ENCODE results near the gene CLMN.

Gene CLMN

GRCh38 chr14:95268350-95268749 lies 51.4 kb downstream of the CLMN start:
- Histone ChIP-seq H3K4me1 (ENCODE audit: insufficient read depth, low read length, severe bottlenecking) (no peaks in the 10 kb centered on the region), H3K9me2 (ENCODE audit: low read depth, low read length) (no peaks in the 10 kb centered on the region), H3K27me3 (ENCODE audit: insufficient read depth, low read length) (no peaks in the 10 kb centered on the region), H3K27ac (ENCODE audit: low read depth, low read length, poor library complexity, severe bottlenecking) (no peak overlapping the region), H3K79me2 (ENCODE audit: insufficient read depth, low read length) (no peaks in the 10 kb centered on the region), H3K9me3 (ENCODE audit: low read length) (no peaks in the 10 kb centered on the region), H3K4me2 (ENCODE audit: low read length) (no peak overlapping the region), H3K9ac (ENCODE audit: low read length) (no peak overlapping the region), H3F3A (ENCODE audit: insufficient read depth, low read length) (no peaks in the 10 kb centered on the region), H4K20me1 (ENCODE audit: insufficient read depth, low read length) (no peaks in the 10 kb centered on the region), H2AFZ (ENCODE audit: low read length) (no peak overlapping the region), H3K36me3 (ENCODE audit: insufficient read depth, low read length) (no peaks in the 10 kb centered on the region), H3K4me3 (ENCODE audit: low read depth, low read length, poor library complexity, severe bottlenecking) (no peak overlapping the region)
- no peak for TF ChIP-seq CTCF (IDR thresholded peaks at IDR 0.05; ENCODE audit: low read length)
- no peak for TF ChIP-seq EZH2 (IDR thresholded peaks at IDR 0.05; ENCODE audit: borderline replicate concordance, low read length)

- H3F3A ChIP-seq (ENCODE audit: insufficient read depth, low read length), result no peaks in the 10 kb centered on the region
- H2AFZ ChIP-seq (ENCODE audit: low read length), result no peak overlapping the region
- no peaks in the 10 kb centered on the region for H3K4me1 ChIP-seq (ENCODE audit: insufficient read depth, low read length, severe bottlenecking)
- TF ChIP-seq CTCF (IDR thresholded peaks at IDR 0.05; ENCODE audit: low read length), result no peak
- TF ChIP-seq EZH2 (IDR thresholded peaks at IDR 0.05; ENCODE audit: borderline replicate concordance, low read length), result no peak
- no peaks in the 10 kb centered on the region for H3K27me3 ChIP-seq (ENCODE audit: insufficient read depth, low read length)
- H3K27ac ChIP-seq (ENCODE audit: low read depth, low read length, poor library complexity, severe bottlenecking), result no peak overlapping the region
- no peak overlapping the region for H3K9ac ChIP-seq (ENCODE audit: low read length)
- H3K4me3 ChIP-seq (ENCODE audit: low read depth, low read length, poor library complexity, severe bottlenecking), result no peak overlapping the region
- H3K36me3 ChIP-seq (ENCODE audit: insufficient read depth, low read length), result no peaks in the 10 kb centered on the region
- H3K4me2 ChIP-seq (ENCODE audit: low read length), result no peak overlapping the region
- no peaks in the 10 kb centered on the region for H3K79me2 ChIP-seq (ENCODE audit: insufficient read depth, low read length)
- no peaks in the 10 kb centered on the region for H4K20me1 ChIP-seq (ENCODE audit: insufficient read depth, low read length)
- no peaks in the 10 kb centered on the region for H3K9me2 ChIP-seq (ENCODE audit: low read depth, low read length)
- H3K9me3 ChIP-seq (ENCODE audit: low read length), result no peaks in the 10 kb centered on the region
Measured at GRCh38 chr14:95267306-95267705, 52.4 kb downstream of the CLMN start.

- no peak overlapping the region for H3K27ac ChIP-seq (ENCODE audit: low read depth, low read length, poor library complexity, severe bottlenecking)
Measured at GRCh38 chr14:95265106-95266094, 54.3 kb downstream of the CLMN start.

More at GRCh38 chr14:95265106-95266094, 54.3 kb downstream of the CLMN start:
- Histone ChIP-seq H3K9me2 (ENCODE audit: low read depth, low read length) (no peaks in the 10 kb centered on the region), H3K4me2 (ENCODE audit: low read length) (no peak overlapping the region), H3K4me3 (ENCODE audit: low read depth, low read length, poor library complexity, severe bottlenecking) (no peak overlapping the region), H3K79me2 (ENCODE audit: insufficient read depth, low read length) (no peaks in the 10 kb centered on the region), H3K9me3 (ENCODE audit: low read length) (no peaks in the 10 kb centered on the region), H3K27me3 (ENCODE audit: insufficient read depth, low read length) (no peaks in the 10 kb centered on the region), H3F3A (ENCODE audit: insufficient read depth, low read length) (no peaks in the 10 kb centered on the region), H3K4me1 (ENCODE audit: insufficient read depth, low read length, severe bottlenecking) (no peaks in the 10 kb centered on the region), H4K20me1 (ENCODE audit: insufficient read depth, low read length) (no peaks in the 10 kb centered on the region), H3K36me3 (ENCODE audit: insufficient read depth, low read length) (no peaks in the 10 kb centered on the region), H2AFZ (ENCODE audit: low read length) (no peak overlapping the region), H3K9ac (ENCODE audit: low read length) (no peak overlapping the region)
- TF ChIP-seq EZH2 (IDR thresholded peaks at IDR 0.05; ENCODE audit: borderline replicate concordance, low read length), result no peak
- TF ChIP-seq CTCF (IDR thresholded peaks at IDR 0.05; ENCODE audit: low read length), result no peak
